ENCODE results near the gene DSCAML1. TPM values are rescaled to one million over a fixed set of nuclear protein-coding genes. Genes with fewer than 3 reads are reported as not detected.

Gene DSCAML1
- total RNA-seq, 1 experiment from 2014 or later: not detected

DNA sequence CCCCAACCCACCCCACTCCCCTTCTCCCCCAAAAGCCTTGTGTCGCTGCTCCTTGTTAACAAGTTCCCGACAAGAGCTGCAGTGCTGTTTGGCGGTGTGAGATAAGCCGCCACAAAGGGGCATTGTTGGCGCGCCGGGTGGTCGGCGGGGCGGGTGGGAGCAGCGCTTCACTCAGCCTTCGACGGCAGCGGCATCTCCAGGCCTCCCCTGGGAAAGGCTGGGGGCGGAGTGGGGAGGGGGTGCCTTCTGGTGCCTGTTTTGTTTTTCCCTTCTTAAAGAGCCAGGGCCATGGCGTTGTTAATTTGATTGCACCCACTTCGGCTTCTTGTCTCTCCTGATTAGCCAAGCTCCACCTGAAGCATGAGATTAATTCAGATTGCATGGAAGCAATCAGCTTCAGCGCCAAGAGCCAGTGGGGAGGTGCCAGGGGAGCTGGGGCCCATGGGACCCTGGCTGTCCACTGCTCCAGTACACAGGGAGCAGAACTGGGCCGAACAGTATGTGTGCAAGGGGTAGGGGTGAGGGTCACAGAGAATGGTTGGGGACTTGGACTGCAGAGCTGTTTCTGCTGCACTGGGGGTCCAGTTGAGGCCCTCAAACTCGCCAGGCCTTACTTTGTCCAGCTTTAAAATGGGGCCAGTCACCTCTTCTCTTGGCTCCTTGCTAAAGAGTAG, 304.3 kb downstream of the DSCAML1 start:
- ChIA-PET POLR2A (no interaction called here), RAD21 (ENCODE audit: low non-redundant PET in 1 of 2, low total read pairs in 2 of 2, uncharacterized antibody in 2 of 2, unreplicated experiment in 2 of 2) (no interaction called here), CTCF (no interaction called here)
- no peak overlapping the region for H2AFZ ChIP-seq (ENCODE audit: low read depth, low read length, poor library complexity, severe bottlenecking)
- peaks cover 20% of the 10 kb centered on the region; the same call in 1 of the 2 replicates for H3K27me3 ChIP-seq (ENCODE audit: insufficient read depth, low read length)
- no peaks in the 10 kb centered on the region for H3K9me3 ChIP-seq (ENCODE audit: control insufficient read depth in 1 of 2, insufficient read depth in 1 of 2, low read depth in 1 of 2, low read length in 2 of 2)
- H3K4me3 ChIP-seq (replicated peaks in 1 of 2; ENCODE audit: low read depth in 1 of 2, low read length in 2 of 2): no peak overlapping the region
- intact Hi-C loops (cut with micrococcal nuclease): no loop called here
- no TSS peak for BruUV-seq (replicated peaks)
- no peak overlapping the region for H3K27ac ChIP-seq (ENCODE audit: low read depth, low read length)
- no peaks in the 10 kb centered on the region for H3K79me2 ChIP-seq (ENCODE audit: insufficient read depth, low read length)
- H3K4me2 ChIP-seq (ENCODE audit: low read length): no peak overlapping the region
- TF ChIP-seq ZNF274 (IDR thresholded peaks at IDR 0.05; ENCODE audit: low read depth, low read length): no peak
- TF ChIP-seq CEBPB (IDR thresholded peaks at IDR 0.05; ENCODE audit: low read depth): no peak
- no peak for TF ChIP-seq SIN3A (IDR thresholded peaks at IDR 0.05; ENCODE audit: low read depth)
- TF ChIP-seq RAD21 (IDR thresholded peaks at IDR 0.05; ENCODE audit: low read depth): no peak
- no peak for ATAC-seq
- no peaks in the 10 kb centered on the region for H3K9me2 ChIP-seq (ENCODE audit: insufficient read depth)
- no peaks in the 10 kb centered on the region for H3K36me3 ChIP-seq (ENCODE audit: control insufficient read depth in 1 of 2, insufficient read depth in 2 of 2, low read length in 2 of 2)
- no peaks in the 10 kb centered on the region for H4K20me1 ChIP-seq (ENCODE audit: insufficient read depth)
- DNase-seq (ENCODE audit: low read depth, low spot score): no peak
- no peaks in the 10 kb centered on the region for H3K4me1 ChIP-seq (ENCODE audit: control insufficient read depth in 1 of 2, insufficient read depth in 2 of 2, low read length in 2 of 2)
- H3K9ac ChIP-seq (ENCODE audit: low read length): no peak overlapping the region

DNA sequence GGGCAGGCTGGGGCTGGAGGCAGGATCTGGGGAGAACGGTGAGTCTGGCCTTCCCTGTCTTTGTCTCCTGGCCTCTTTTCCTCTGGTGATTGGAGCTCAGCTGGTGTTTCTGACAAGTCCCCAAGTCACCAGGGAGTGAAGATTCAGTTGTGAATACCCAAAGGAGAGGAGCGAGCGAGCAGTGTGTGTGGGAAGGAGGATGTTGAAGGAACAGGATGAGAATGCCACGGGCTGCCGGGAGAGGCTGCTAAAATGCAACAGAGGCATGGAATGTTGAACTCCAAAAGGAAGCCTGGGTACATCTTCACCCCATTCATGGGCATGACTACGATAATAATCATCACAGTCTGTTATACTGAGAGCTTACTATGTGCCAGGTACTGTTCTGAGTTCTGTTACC, 306.1 kb downstream of the DSCAML1 start:
- no peaks in the 10 kb centered on the region for H4K20me1 ChIP-seq (ENCODE audit: insufficient read depth)
- H3K27ac ChIP-seq (ENCODE audit: low read depth, low read length): no peak overlapping the region
- intact Hi-C loops (cut with micrococcal nuclease): no loop called here
- POLR2A ChIA-PET: no interaction called here
- TF ChIP-seq EZH2phosphoT487 (IDR thresholded peaks at IDR 0.05; ENCODE audit: borderline replicate concordance) (no peak), CTCF (IDR thresholded peaks at IDR 0.05 in 2 of 3, conservative IDR thresholded peaks at IDR 0.05 in 1 of 3; ENCODE audit: borderline replicate concordance in 1 of 3, insufficient read depth in 1 of 3, low read depth in 2 of 3, low read length in 2 of 3) (no peak), POLR2A (IDR thresholded peaks at IDR 0.05; ENCODE audit: borderline replicate concordance, extremely low read depth, insufficient read depth, insufficient read length) (no peak), FOSL1 (IDR thresholded peaks at IDR 0.05; ENCODE audit: low read depth) (no peak), RAD21 (IDR thresholded peaks at IDR 0.05; ENCODE audit: low read depth) (no peak)
- TF ChIP-seq, protein P1, sequence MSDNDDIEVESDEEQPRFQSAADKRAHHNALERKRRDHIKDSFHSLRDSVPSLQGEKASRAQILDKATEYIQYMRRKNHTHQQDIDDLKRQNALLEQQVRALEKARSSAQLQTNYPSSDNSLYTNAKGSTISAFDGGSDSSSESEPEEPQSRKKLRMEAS (IDR thresholded peaks at IDR 0.05): no peak
- TF ChIP-seq, protein P2, sequence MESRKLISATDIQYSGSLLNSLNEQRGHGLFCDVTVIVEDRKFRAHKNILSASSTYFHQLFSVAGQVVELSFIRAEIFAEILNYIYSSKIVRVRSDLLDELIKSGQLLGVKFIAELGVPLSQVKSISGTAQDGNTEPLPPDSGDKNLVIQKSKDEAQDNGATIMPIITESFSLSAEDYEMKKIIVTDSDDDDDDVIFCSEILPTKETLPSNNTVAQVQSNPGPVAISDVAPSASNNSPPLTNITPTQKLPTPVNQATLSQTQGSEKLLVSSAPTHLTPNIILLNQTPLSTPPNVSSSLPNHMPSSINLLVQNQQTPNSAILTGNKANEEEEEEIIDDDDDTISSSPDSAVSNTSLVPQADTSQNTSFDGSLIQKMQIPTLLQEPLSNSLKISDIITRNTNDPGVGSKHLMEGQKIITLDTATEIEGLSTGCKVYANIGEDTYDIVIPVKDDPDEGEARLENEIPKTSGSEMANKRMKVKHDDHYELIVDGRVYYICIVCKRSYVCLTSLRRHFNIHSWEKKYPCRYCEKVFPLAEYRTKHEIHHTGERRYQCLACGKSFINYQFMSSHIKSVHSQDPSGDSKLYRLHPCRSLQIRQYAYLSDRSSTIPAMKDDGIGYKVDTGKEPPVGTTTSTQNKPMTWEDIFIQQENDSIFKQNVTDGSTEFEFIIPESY (IDR thresholded peaks at IDR 0.05; ENCODE audit: extremely low read depth, insufficient replicate concordance, low read length): no peak
- H3K9ac ChIP-seq (ENCODE audit: low read length): no peak overlapping the region
- no peak overlapping the region for H2AFZ ChIP-seq (ENCODE audit: low read depth, low read length, poor library complexity, severe bottlenecking)
- H3K9me2 ChIP-seq (ENCODE audit: insufficient read depth): no peaks in the 10 kb centered on the region
- CTCF ChIA-PET: no interaction called here
- no peaks in the 10 kb centered on the region for H3K36me3 ChIP-seq (ENCODE audit: control insufficient read depth in 1 of 2, insufficient read depth in 2 of 2, low read length in 2 of 2)
- no peaks in the 10 kb centered on the region for H3K79me2 ChIP-seq (ENCODE audit: insufficient read depth, low read length)
- BruUV-seq (replicated peaks): no TSS peak
- DNase-seq (ENCODE audit: low read depth, low spot score) (no peak), ATAC-seq (no peak)
- H3K4me1 ChIP-seq (ENCODE audit: control insufficient read depth in 1 of 2, insufficient read depth in 2 of 2, low read length in 2 of 2): no peaks in the 10 kb centered on the region
- RAD21 ChIA-PET (ENCODE audit: low non-redundant PET in 1 of 2, low total read pairs in 2 of 2, uncharacterized antibody in 2 of 2, unreplicated experiment in 2 of 2): no interaction called here
- H3K4me3 ChIP-seq (replicated peaks in 1 of 2; ENCODE audit: low read depth in 1 of 2, low read length in 2 of 2): no peak overlapping the region
- H3K27me3 ChIP-seq (ENCODE audit: insufficient read depth, low read length): peaks cover 9% of the 10 kb centered on the region; the same call in 1 of the 2 replicates
- H3K4me2 ChIP-seq (ENCODE audit: low read length): no peak overlapping the region
- H3K9me3 ChIP-seq (ENCODE audit: control insufficient read depth in 1 of 2, insufficient read depth in 1 of 2, low read depth in 1 of 2, low read length in 2 of 2): no peaks in the 10 kb centered on the region

All from HCT116 (cell line).